DOHH2 (cell line): ENCODE measurements around the gene KCNAB3.

Source experiments
- CTCF ChIP-seq: fragments of 200-600 bp; sonication (generic); IDR thresholded peaks from one replicate; pipeline ENCODE4 v1.5.1; 2014; ENCODE audit warnings: antibody characterized with exemption, mild to moderate bottlenecking, low read depth, low read length; ENCODE audit not compliant: poor library complexity, severe bottlenecking
- EZH2phosphoT487 ChIP-seq: fragments of 200-600 bp; sonication (generic); IDR thresholded peaks from 2 replicates; pipeline ENCODE4 v1.6.1; 2017; ENCODE audit warnings: borderline replicate concordance, mild to moderate bottlenecking, antibody characterized with exemption, low read length, moderate library complexity, mixed read lengths

- TF ChIP-seq CTCF (no peak), EZH2phosphoT487 (no peak)
These were observed 44.9 kb downstream of the KCNAB3 start for GRCh38 chr17:7884581-7885366.
